Thymus (tissue), 14 donors: Measurements from ENCODE around the gene ABCC8. TPM values are rescaled to one million over a fixed set of nuclear protein-coding genes. Genes with fewer than 3 reads are reported as not detected.

Source experiments
- DNase-seq, 9 donors: peaks; one replicate each; pipeline ENCODE4 v3.0.0-alpha.2; 2013; ENCODE audit warnings: low spot score in 9 of 9, low read depth in 6 of 9, missing footprints in 1 of 9
- H3K27ac ChIP-seq, 2 donors: one replicate each; pipeline ENCODE4 v1.5.1; 2013; ENCODE audit warnings: control low read depth in 1 of 2, low read depth in 1 of 2, low read length in 1 of 2, mild to moderate bottlenecking in 1 of 2, moderate library complexity in 1 of 2
- H3K27me3 ChIP-seq, 2 donors: one replicate each; pipeline ENCODE4 v1.5.1; 2013; ENCODE audit warnings: low read length in 1 of 2; ENCODE audit not compliant: control insufficient read depth in 2 of 2, insufficient read depth in 1 of 2
- H3K36me3 ChIP-seq, 2 donors: one replicate each; pipeline ENCODE4 v1.5.1; 2013; ENCODE audit warnings: low read length in 1 of 2, mild to moderate bottlenecking in 1 of 2, moderate library complexity in 1 of 2; ENCODE audit not compliant: control insufficient read depth in 2 of 2, insufficient read depth in 2 of 2
- H3K4me1 ChIP-seq, 2 donors: one replicate each; pipeline ENCODE4 v1.5.1; 2013; ENCODE audit warnings: low read length in 2 of 2; ENCODE audit not compliant: control insufficient read depth in 2 of 2, insufficient read depth in 2 of 2
- H3K4me3 ChIP-seq, 2 donors: one replicate each; pipeline ENCODE4 v1.5.1; 2013; ENCODE audit warnings: low read length in 2 of 2, control low read depth in 1 of 2, mild to moderate bottlenecking in 1 of 2
- H3K9me3 ChIP-seq, 2 donors: one replicate each; pipeline ENCODE4 v1.5.1; 2013; ENCODE audit warnings: low read length in 1 of 2, mild to moderate bottlenecking in 1 of 2; ENCODE audit not compliant: control insufficient read depth in 2 of 2, insufficient read depth in 1 of 2
- WGBS: extraction: QIAGEN DNeasy Blood & Tissue Kit; methylation state at CpG from one replicate; pipeline ENCODE4 v1.1.7; 2013; 5-methylcytosine and 5-hydroxymethylcytosine counted together
- long read RNA-seq, 10 donors: transcript quantifications; one replicate each; lab custom pipeline, GENCODE V29; 2026
- polyA plus RNA-seq: library from polyadenylated mRNA; stranded (reverse); fragments of 200-250 nt; gene quantifications from one replicate; pipeline ENCODE4 v1.2.3, GENCODE V29; 2013
- total RNA-seq: library from RNA; stranded (reverse); fragments of 120-200 nt; gene quantifications from one replicate; pipeline ENCODE4 v1.2.4, GENCODE V29; 2013
- donor health status: healthy.

ABCC8 gene
- total RNA-seq (0.42 TPM), polyA plus RNA-seq (0.62 TPM)
- long read RNA-seq, donor 1, result 0 reads
- long read RNA-seq, donor 2, result 0 reads
- long read RNA-seq, donor 3, result 0 reads
- long read RNA-seq, donor 4, result 0 reads
- long read RNA-seq, donor 5, result 0 reads
- long read RNA-seq, donor 6, result 0 reads
- long read RNA-seq, donor 7, result 0 reads
- long read RNA-seq, donor 8, result 0 reads
- long read RNA-seq, donor 9, result 0 reads
- long read RNA-seq, donor 10, result 0 reads

DNA sequence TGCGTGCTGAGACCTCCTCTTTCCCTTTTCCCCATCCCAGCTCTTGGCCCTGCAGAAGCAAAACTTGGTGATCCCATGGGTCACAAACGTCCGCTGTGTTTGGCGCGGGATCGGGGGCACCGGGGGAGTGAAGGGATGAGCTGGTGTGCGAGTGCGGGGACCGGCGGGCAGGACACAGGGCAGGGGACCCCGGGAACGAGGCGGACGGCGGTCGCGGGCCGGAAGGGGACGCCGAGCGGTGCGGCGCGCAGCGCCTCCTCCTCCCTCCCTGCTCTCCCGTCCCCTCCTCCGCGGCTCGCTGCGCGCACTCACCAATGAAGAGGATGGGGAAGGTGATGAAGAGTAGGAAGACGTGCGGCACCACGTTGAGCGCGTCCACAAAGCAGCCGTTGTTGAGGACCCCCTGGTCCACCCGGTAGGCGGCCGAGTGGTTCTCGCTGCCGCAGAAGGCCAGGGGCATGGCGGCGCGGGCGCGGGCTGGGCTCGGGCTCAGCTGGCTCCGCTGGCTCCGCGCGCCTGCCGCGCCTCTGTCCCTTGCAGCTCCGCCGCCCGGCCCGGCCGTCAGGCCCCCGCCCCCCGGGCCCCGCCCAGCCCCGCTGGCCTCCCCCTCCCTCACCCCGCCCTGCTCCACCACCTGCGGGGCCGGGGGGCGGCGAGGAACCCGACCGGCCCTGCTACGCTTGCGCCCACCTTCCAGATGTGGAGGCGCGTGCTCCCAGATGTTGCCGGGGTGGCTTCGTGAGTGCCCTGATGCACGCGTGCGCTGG lies at the start of gene ABCC8:
Gene ABCC8, minus strand, starts transcription at position 529 of the 767 bp plus-strand sequence. Its CDS starts 69 bp downstream, at position 460.
- Histone ChIP-seq H3K27me3 (peaks cover 38 to 77% of the 10 kb centered on the region in 2 donors), H3K4me3 (no peak within 1 kb of the TSS), H3K4me1 (no peaks in the 10 kb centered on the region), H3K36me3 (no peaks in the 10 kb centered on the region), H3K27ac (no peak within 1 kb of the TSS), H3K9me3 (no peaks in the 10 kb centered on the region)
- no peak for DNase-seq
- WGBS, result 2% methylated on average over 80 of the region's 80 CpGs

DNA sequence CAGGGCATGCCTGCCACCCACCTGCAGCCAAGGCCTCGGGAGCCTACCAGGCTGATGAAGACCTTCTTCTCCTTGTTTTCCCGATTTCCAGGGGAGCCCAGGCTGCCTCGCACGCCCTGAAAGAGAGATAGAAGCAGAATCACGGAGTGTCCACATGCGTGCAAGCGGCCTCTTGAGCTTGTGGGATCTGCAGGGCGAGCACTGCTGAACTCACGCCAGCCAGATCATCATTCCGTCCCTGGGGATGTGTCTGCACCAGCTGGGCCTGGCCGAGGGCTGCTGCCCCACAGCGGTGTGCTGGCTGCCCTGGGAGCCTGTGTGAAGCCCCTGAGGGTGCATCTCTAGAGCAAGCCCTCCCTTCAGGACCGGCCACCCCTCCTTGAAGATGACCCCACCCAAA lies 49.7 kb upstream of the ABCC8 start:
- Histone ChIP-seq H3K27ac (no peak overlapping the region), H3K4me1 (no peaks in the 10 kb centered on the region)
- no peak for DNase-seq

GRCh38 chr11:17525570-17525969 lies 48.9 kb upstream of the ABCC8 start:
- Histone ChIP-seq H3K36me3 (no peaks in the 10 kb centered on the region), H3K4me1 (no peaks in the 10 kb centered on the region), H3K27me3 (no peaks in the 10 kb centered on the region), H3K27ac (no peak overlapping the region), H3K4me3 (no peak overlapping the region), H3K9me3 (no peaks in the 10 kb centered on the region)
- no peak for DNase-seq
- WGBS, result 93% methylated on average over 4 of the region's 4 CpGs

More for the DNA sequence above, 49.7 kb upstream of the ABCC8 start:
- Histone ChIP-seq H3K9me3 (no peaks in the 10 kb centered on the region), H3K4me3 (no peak overlapping the region), H3K36me3 (no peaks in the 10 kb centered on the region), H3K27me3 (peaks cover 0 to 3% of the 10 kb centered on the region in 2 donors)
- WGBS, result 96% methylated on average over 13 of the region's 13 CpGs

- WGBS, result 97% methylated on average over 9 of the region's 9 CpGs
- Histone ChIP-seq H3K27me3 (no peaks in the 10 kb centered on the region), H3K36me3 (no peaks in the 10 kb centered on the region), H3K9me3 (no peaks in the 10 kb centered on the region), H3K27ac (no peak overlapping the region), H3K4me3 (no peak overlapping the region), H3K4me1 (no peaks in the 10 kb centered on the region)
- DNase-seq, result no peak
Observed at GRCh38 chr11:17524221-17524620, 47.6 kb upstream of the ABCC8 start.

- no peaks in the 10 kb centered on the region for H3K4me1 ChIP-seq
- H3K27me3 ChIP-seq, result no peaks in the 10 kb centered on the region
- 90% methylated on average over 17 of the region's 17 CpGs for WGBS
- DNase-seq, result no peak
- no peaks in the 10 kb centered on the region for H3K36me3 ChIP-seq
- H3K27ac ChIP-seq, result no peak overlapping the region
- H3K4me3 ChIP-seq, result no peak overlapping the region
- no peaks in the 10 kb centered on the region for H3K9me3 ChIP-seq
Observed at GRCh38 chr11:17522655-17523054, 46.0 kb upstream of the ABCC8 start.

DNA sequence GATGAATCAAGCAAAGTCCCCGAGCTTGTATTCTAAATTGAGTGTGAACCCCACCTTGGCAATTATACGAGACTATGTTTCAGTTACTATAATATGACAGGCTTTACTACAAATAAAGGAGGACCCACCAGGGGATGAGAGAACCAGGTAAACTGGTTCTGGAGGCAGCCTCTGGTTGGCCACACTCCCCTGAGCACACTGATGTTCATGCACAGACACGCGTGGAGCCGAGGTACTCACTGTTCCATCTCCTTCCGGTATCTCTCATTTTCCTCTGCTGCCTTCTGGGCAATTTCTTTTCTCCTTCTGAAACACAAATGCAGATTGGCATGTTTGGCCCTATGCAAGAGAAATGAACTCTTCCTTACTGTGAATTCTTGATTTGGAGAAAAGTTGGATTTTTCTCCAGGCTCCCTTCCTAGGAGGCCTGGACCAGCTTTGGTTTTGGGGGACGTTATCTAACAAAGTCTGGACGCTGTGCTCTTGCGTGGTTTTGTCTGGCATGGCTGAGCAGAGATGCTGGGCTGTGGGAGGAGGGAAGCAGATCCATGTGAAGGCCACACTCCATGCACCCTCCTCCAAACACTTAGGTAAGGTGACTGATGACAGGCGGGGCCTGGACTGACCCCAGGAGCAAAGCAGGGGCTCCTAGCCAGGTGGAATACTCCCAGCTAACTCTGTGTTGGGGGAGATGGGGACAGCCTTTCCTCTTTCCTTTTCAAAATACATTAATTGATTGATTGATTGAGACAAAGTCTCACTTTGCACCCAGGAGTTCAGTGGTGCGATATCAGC lies 44.7 kb upstream of the ABCC8 start:
- WGBS, result 94% methylated on average over 11 of the region's 11 CpGs

GRCh38 chr11:17519061-17519885 lies 42.6 kb upstream of the ABCC8 start:
- Histone ChIP-seq H3K27ac (no peak overlapping the region), H3K4me1 (no peaks in the 10 kb centered on the region), H3K9me3 (no peaks in the 10 kb centered on the region), H3K4me3 (no peak overlapping the region), H3K36me3 (no peaks in the 10 kb centered on the region), H3K27me3 (peaks cover 0 to 2% of the 10 kb centered on the region in 2 donors)
- DNase-seq, result no peak
- 85% methylated on average over 7 of the region's 7 CpGs for WGBS

More for the DNA sequence above, 44.7 kb upstream of the ABCC8 start:
- DNase-seq, result no peak
- Histone ChIP-seq H3K9me3 (no peaks in the 10 kb centered on the region), H3K4me3 (no peak overlapping the region), H3K36me3 (no peaks in the 10 kb centered on the region), H3K27me3 (no peaks in the 10 kb centered on the region), H3K27ac (no peak overlapping the region), H3K4me1 (no peaks in the 10 kb centered on the region)

GRCh38 chr11:17518366-17518765 lies 41.7 kb upstream of the ABCC8 start:
- Histone ChIP-seq H3K4me1 (no peaks in the 10 kb centered on the region), H3K36me3 (no peaks in the 10 kb centered on the region), H3K27me3 (peaks cover 0 to 5% of the 10 kb centered on the region in 2 donors), H3K27ac (no peak overlapping the region), H3K4me3 (no peak overlapping the region), H3K9me3 (no peaks in the 10 kb centered on the region)
- WGBS, result 92% methylated on average over 2 of the region's 2 CpGs
- no peak for DNase-seq
